K562 (cell line): ENCODE measurements around the gene EPX. TPM values are rescaled to one million over a fixed set of nuclear protein-coding genes. Genes with fewer than 3 reads are reported as not detected.

Source experiments
- C11orf30 ChIP-seq: fragments of 450-650 bp; IDR thresholded peaks from 2 replicates; pipeline ENCODE4 v1.6.1; 2016; ENCODE audit warnings: low read depth, mild to moderate bottlenecking
- CBX2 ChIP-seq: fragments of 200-600 bp; sonication (generic); IDR thresholded peaks from one replicate; pipeline ENCODE4 v1.6.1; 2012; ENCODE audit warnings: mild to moderate bottlenecking, low read length, inconsistent platforms; ENCODE audit not compliant: insufficient read depth, poor library complexity, severe bottlenecking
- CHD1 ChIP-seq: fragments of 200-600 bp; sonication (generic); IDR thresholded peaks from one replicate; pipeline ENCODE4 v1.6.1; 2012; ENCODE audit warnings: mild to moderate bottlenecking, moderate library complexity, low read length, inconsistent platforms
- CREB5 ChIP-seq: fragments of 250-450 bp; sonication (Bioruptor Pico); IDR thresholded peaks from 2 replicates; pipeline ENCODE4 v1.5.0; 2020; ENCODE audit warnings: mild to moderate bottlenecking
- DMBX1 ChIP-seq: fragments of 250-450 bp; sonication (Bioruptor Pico); IDR thresholded peaks from 2 replicates; pipeline ENCODE4 v1.8.0; 2022; ENCODE audit warnings: inconsistent platforms, mild to moderate bottlenecking, moderate library complexity, borderline replicate concordance
- FOXK2 ChIP-seq, 2 experiments: fragments of 450-650 bp; IDR thresholded peaks in 1 of 2; conservative IDR thresholded peaks in 1 of 2; 2 replicates each; pipeline ENCODE4 v1.6.1; 2016; ENCODE audit warnings: low read depth in 2 of 2, mild to moderate bottlenecking in 1 of 2
- HIVEP1 ChIP-seq: fragments of 250-450 bp; sonication (Bioruptor Pico); IDR thresholded peaks from 2 replicates; pipeline ENCODE4 v1.4.0; 2020; ENCODE audit warnings: mild to moderate bottlenecking
- HMG20A ChIP-seq: fragments of 450-650 bp; formaldehyde crosslinking; conservative IDR thresholded peaks from 2 replicates; pipeline ENCODE4 v1.4.0; 2020; ENCODE audit warnings: mild to moderate bottlenecking, mixed read lengths
- HMGXB4 ChIP-seq: sonication (generic); formaldehyde crosslinking; IDR thresholded peaks from 2 replicates; pipeline ENCODE4 v1.8.1; 2023; ENCODE audit warnings: mild to moderate bottlenecking, missing genetic modification reagents
- KAT8 ChIP-seq: fragments of 450-650 bp; IDR thresholded peaks from 2 replicates; pipeline ENCODE4 v1.6.1; 2016; ENCODE audit warnings: low read depth, mild to moderate bottlenecking
- KDM1A ChIP-seq, 2 experiments: fragments of 450-650 bp; IDR thresholded peaks; 2 replicates each; pipeline ENCODE4 v1.6.1; 2016; ENCODE audit warnings: mild to moderate bottlenecking in 2 of 2
- KLF16 ChIP-seq: IDR thresholded peaks from 2 replicates; pipeline ENCODE4 v1.6.1; 2016; ENCODE audit warnings: antibody characterized with exemption
- NEUROD1 ChIP-seq: fragments of 150-350 bp; IDR thresholded peaks from 2 replicates; pipeline ENCODE4 v1.6.1; 2014; ENCODE audit warnings: borderline replicate concordance, low read length, low read depth; ENCODE audit not compliant: partially characterized antibody
- POLR2H ChIP-seq: IDR thresholded peaks from 2 replicates; pipeline ENCODE4 v1.6.1; 2016; ENCODE audit warnings: missing genetic modification characterization, low read depth, mild to moderate bottlenecking, control low read depth, missing compliant biosample characterization, moderate library complexity
- PTRF ChIP-seq: fragments of 450-650 bp; IDR thresholded peaks from 2 replicates; pipeline ENCODE4 v1.6.1; 2016; ENCODE audit warnings: mild to moderate bottlenecking, missing genetic modification characterization, missing compliant biosample characterization
- SMARCA5 ChIP-seq: fragments of 450-650 bp; IDR thresholded peaks from 2 replicates; pipeline ENCODE4 v1.6.1; 2016
- STAT6 ChIP-seq: sonication (generic); formaldehyde crosslinking; IDR thresholded peaks from 2 replicates; pipeline ENCODE4 v1.8.1; 2023; ENCODE audit warnings: mild to moderate bottlenecking, missing genetic modification reagents
- TAF7 ChIP-seq: fragments of 450-650 bp; IDR thresholded peaks from 2 replicates; pipeline ENCODE4 v1.6.1; 2016; ENCODE audit warnings: missing genetic modification characterization, missing compliant biosample characterization
- XRCC4 ChIP-seq: IDR thresholded peaks from one replicate; pipeline ENCODE4 v1.6.1; 2011; ENCODE audit not compliant: insufficient read depth, insufficient read length; ENCODE audit errors: extremely low read depth
- ZNF431 ChIP-seq: sonication (generic); formaldehyde crosslinking; IDR thresholded peaks from 2 replicates; pipeline ENCODE4 v1.8.0; 2022; ENCODE audit warnings: mild to moderate bottlenecking, missing genetic modification reagents
- ZNF511 ChIP-seq: sonication (generic); formaldehyde crosslinking; IDR thresholded peaks from 2 replicates; pipeline ENCODE4 v1.8.0; 2022; ENCODE audit warnings: mild to moderate bottlenecking, missing genetic modification reagents
- ZNF695 ChIP-seq: fragments of 450-650 bp; formaldehyde crosslinking; IDR thresholded peaks from 2 replicates; pipeline ENCODE4 v1.4.0; 2020; ENCODE audit warnings: mild to moderate bottlenecking, moderate library complexity
- ZNF79 ChIP-seq: fragments of 250-450 bp; sonication (Bioruptor Pico); IDR thresholded peaks from 2 replicates; pipeline ENCODE4 v1.4.0; 2020; ENCODE audit warnings: low read depth, mild to moderate bottlenecking, moderate library complexity
- ZSCAN29 ChIP-seq: fragments of 450-650 bp; IDR thresholded peaks from 2 replicates; pipeline ENCODE4 v1.6.1; 2017
- polyA plus RNA-seq, 8 experiments: library from polyadenylated mRNA; depleted of rRNA in 4 of 8; stranded (reverse) in 5 of 8; unstranded in 3 of 8; fragments of >200 nt; fragmentation: Nextera tagmentation in 2 of 8; fragmentation: Illumina TruSeq in 1 of 8; extraction: Ambion mirVana in 2 of 8; extraction: Trizol in 1 of 8; gene quantifications; 2 replicates each; pipeline versions ENCODE4 v1.2.1 to v1.2.3, GENCODE V29; 2011 to 2014; ENCODE audit warnings: inconsistent platforms in 1 of 8, missing spikeins in 1 of 8
- total RNA-seq, 7 experiments: library from RNA; depleted of rRNA in 6 of 7; stranded (reverse); fragments of >200 nt in 6 of 7; fragmentation: Illumina TruSeq in 2 of 7; extraction: Trizol in 2 of 7; gene quantifications; 2 replicates each; pipeline versions ENCODE4 v1.2.1 to v1.2.3, GENCODE V29; 2011 to 2021; ENCODE audit warnings: low replicate concordance in 1 of 7

EPX gene
- total and polyA plus RNA-seq, 9 of the 15 experiments (the other 6 are each of a cell fraction or from before 2014, with no cell fraction given): 0.07 to 0.33 (median 0.19) TPM; not detected in 3

GRCh38 chr17:58184986-58185761 is 7.4 kb upstream of the EPX start (continued):
- TF ChIP-seq HIVEP1 (CRISPR knock-in tag) (peak; percentile 72), XRCC4 (no peak), ZSCAN29 (no peak), DMBX1 (CRISPR knock-in tag) (no peak), ZNF79 (CRISPR knock-in tag) (0 out of 2 replicates have a peak, but pooled peaks have one; percentile 55), C11orf30 (no peak), STAT6 (CRISPR knock-in tag) (no peak), KDM1A (IDR thresholded peaks at IDR 0.05) (0 out of 4 replicates have a peak, but pooled peaks of 1 of the 2 experiments have one; percentile 27), FOXK2 (conservative IDR thresholded peaks at IDR 0.05 in 1 of 2, IDR thresholded peaks at IDR 0.05 in 1 of 2; ENCODE audit: low read depth in 2 of 2) (no peak; a peak in 1 of 4 replicates), POLR2H (tag) (no peak), CREB5 (CRISPR knock-in tag) (no peak), CHD1 (no peak), ZNF431 (0 out of 2 replicates have a peak, but pooled peaks have one; percentile 14), HMG20A (no peak), KAT8 (no peak), ZNF695 (no peak), CBX2 (no peak), KLF16 (no peak), HMGXB4 (no peak), TAF7 (no peak), PTRF (tag) (no peak), NEUROD1 (peak; percentile 38), SMARCA5 (no peak), ZNF511 (CRISPR knock-in tag) (no peak)
